K562 (cell line): ENCODE measurements around the gene HOXC5.

Experiments
- ATF2 ChIP-seq: sonication (generic); formaldehyde crosslinking; IDR thresholded peaks from 2 replicates; pipeline ENCODE4 v1.8.1; 2022; ENCODE audit warnings: missing genetic modification reagents
- FOSL1 ChIP-seq: fragments of 200-800 bp; sonication (Bioruptor generic); conservative IDR thresholded peaks from 2 replicates; pipeline ENCODE4 v1.6.1; 2016; ENCODE audit warnings: missing genetic modification characterization, missing compliant biosample characterization
- FOXM1 ChIP-seq, 2 experiments: fragments of 450-650 bp in 1 of 2; sonication (generic) in 1 of 2; formaldehyde crosslinking in 1 of 2; IDR thresholded peaks; 2 replicates each; pipeline versions ENCODE4 v1.6.1 to v1.9.0; 2017 to 2022; ENCODE audit warnings: low read depth in 2 of 2, mild to moderate bottlenecking in 2 of 2, missing genetic modification reagents in 1 of 2, moderate library complexity in 1 of 2
- GABPA ChIP-seq: fragments of 200-800 bp; sonication (Bioruptor generic); conservative IDR thresholded peaks from 2 replicates; pipeline ENCODE4 v1.6.1; 2016; ENCODE audit warnings: low read depth, missing genetic modification characterization, missing compliant biosample characterization
- HNRNPH1 ChIP-seq: fragments of 200-400 bp; formaldehyde crosslinking; optimal IDR thresholded peaks from 2 replicates; pipeline ENCODE3; 2017; ENCODE audit warnings: low read depth, mild to moderate bottlenecking, low read length, moderate library complexity
- POLR2A ChIP-seq: fragments of 450-650 bp; conservative IDR thresholded peaks from 2 replicates; pipeline ENCODE4 v1.6.1; 2016
- ZBTB33 ChIP-seq: sonication (generic); formaldehyde crosslinking; IDR thresholded peaks from 2 replicates; pipeline ENCODE4 v1.8.1; 2023; ENCODE audit warnings: mild to moderate bottlenecking, missing genetic modification reagents
- ZFP36 ChIP-seq: fragments of 150-350 bp; IDR thresholded peaks from 2 replicates; pipeline ENCODE4 v1.6.1; 2018; ENCODE audit warnings: low read length, low read depth; ENCODE audit not compliant: partially characterized antibody
- ZNF274 ChIP-seq: IDR thresholded peaks from 2 replicates; pipeline ENCODE4 v1.6.1; 2011; ENCODE audit warnings: low read depth, mild to moderate bottlenecking, low read length, moderate library complexity, borderline replicate concordance
- ZNF384 ChIP-seq: IDR thresholded peaks from 2 replicates; pipeline ENCODE4 v1.6.1; 2012; ENCODE audit warnings: low read depth, low read length, improper control_type of control experiment
- ZNF79 ChIP-seq: fragments of 250-450 bp; sonication (Bioruptor Pico); IDR thresholded peaks from 2 replicates; pipeline ENCODE4 v1.4.0; 2020; ENCODE audit warnings: low read depth, mild to moderate bottlenecking, moderate library complexity
- TF ChIP-seq, protein P1 (sequence below), 2 experiments: IDR thresholded peaks; 2 replicates each; pipeline ENCODE4 v1.6.1; 2011; ENCODE audit warnings: borderline replicate concordance in 1 of 2, control low read depth in 1 of 2, low read depth in 1 of 2, low read length in 1 of 2, mild to moderate bottlenecking in 1 of 2, mixed read lengths in 1 of 2, moderate library complexity in 1 of 2; ENCODE audit not compliant: insufficient read depth in 1 of 2, insufficient read length in 1 of 2, poor library complexity in 1 of 2, severe bottlenecking in 1 of 2; ENCODE audit errors: extremely low read depth in 1 of 2

- TF ChIP-seq, protein P1, sequence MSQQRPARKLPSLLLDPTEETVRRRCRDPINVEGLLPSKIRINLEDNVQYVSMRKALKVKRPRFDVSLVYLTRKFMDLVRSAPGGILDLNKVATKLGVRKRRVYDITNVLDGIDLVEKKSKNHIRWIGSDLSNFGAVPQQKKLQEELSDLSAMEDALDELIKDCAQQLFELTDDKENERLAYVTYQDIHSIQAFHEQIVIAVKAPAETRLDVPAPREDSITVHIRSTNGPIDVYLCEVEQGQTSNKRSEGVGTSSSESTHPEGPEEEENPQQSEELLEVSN (IDR thresholded peaks at IDR 0.05; ENCODE audit: borderline replicate concordance in 1 of 2, extremely low read depth in 1 of 2, insufficient read depth in 1 of 2, insufficient read length in 1 of 2, low read depth in 1 of 2, low read length in 1 of 2, poor library complexity in 1 of 2, severe bottlenecking in 1 of 2), result no peak
- TF ChIP-seq ZBTB33 (CRISPR knock-in tag), result no peak
- TF ChIP-seq POLR2A, result no peak
- TF ChIP-seq ZNF274, result no peak
- TF ChIP-seq ZNF384, result no peak
- no peak for TF ChIP-seq ZFP36
- no peak for TF ChIP-seq ATF2 (CRISPR knock-in tag)
- TF ChIP-seq GABPA (tag), result no peak
- TF ChIP-seq ZNF79 (CRISPR knock-in tag), result no peak
- TF ChIP-seq FOSL1, result no peak
- no peak for TF ChIP-seq HNRNPH1
- TF ChIP-seq FOXM1 (IDR thresholded peaks at IDR 0.05; ENCODE audit: low read depth), result no peak
- no peak for TF ChIP-seq FOXM1 (CRISPR knock-in tag; IDR thresholded peaks at IDR 0.05; ENCODE audit: low read depth)
Measured at GRCh38 chr12:53986686-53987483, 46.0 kb upstream of the HOXC5 start.
